ENCODE measurements around the gene LUZP4.

LUZP4 gene

DNA sequence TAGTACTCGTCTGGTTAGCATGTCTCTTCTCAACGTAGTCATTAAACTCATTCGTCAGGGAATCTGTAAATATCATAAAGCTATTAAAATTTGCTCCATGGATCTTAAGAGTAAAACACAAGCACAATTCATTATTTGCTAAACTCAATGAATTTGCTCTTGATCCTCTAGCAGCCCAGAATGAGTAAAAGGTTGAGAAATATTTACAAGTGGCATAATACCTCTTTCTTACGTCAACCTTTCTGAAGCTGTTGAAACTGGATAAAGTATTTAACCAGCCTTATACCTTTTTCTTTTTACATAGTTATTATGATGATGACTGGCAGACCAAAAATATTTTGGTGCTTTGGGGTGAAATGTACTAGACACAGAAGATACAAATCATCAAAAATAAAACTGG is 66.9 kb downstream of the LUZP4 start:
- Histone ChIP-seq H3K27ac (ENCODE audit: low read length) (no peak overlapping the region), H3K4me3 (ENCODE audit: low read length) (no peak overlapping the region), H3K9me2 (replicated peaks; ENCODE audit: insufficient read depth, low read length) (no peaks in the 10 kb centered on the region), H3K4me1 (ENCODE audit: low read length) (no peaks in the 10 kb centered on the region), H2AFZ (ENCODE audit: low read length) (no peak overlapping the region), H3K4me2 (ENCODE audit: low read depth, low read length) (no peak overlapping the region), H3K27me3 (replicated peaks; ENCODE audit: insufficient read depth, low read length) (no peaks in the 10 kb centered on the region), H3K79me2 (ENCODE audit: low read length) (no peaks in the 10 kb centered on the region), H3K9me3 (replicated peaks; ENCODE audit: insufficient read depth, low read length) (no peaks in the 10 kb centered on the region), H3F3A (ENCODE audit: insufficient read depth, low read length) (no peaks in the 10 kb centered on the region), H3K9ac (ENCODE audit: low read length) (no peak overlapping the region), H4K20me1 (ENCODE audit: insufficient read depth, low read length) (no peaks in the 10 kb centered on the region), H3K36me3 (replicated peaks; ENCODE audit: insufficient read depth, low read length) (no peaks in the 10 kb centered on the region)
- TF ChIP-seq, protein P1, sequence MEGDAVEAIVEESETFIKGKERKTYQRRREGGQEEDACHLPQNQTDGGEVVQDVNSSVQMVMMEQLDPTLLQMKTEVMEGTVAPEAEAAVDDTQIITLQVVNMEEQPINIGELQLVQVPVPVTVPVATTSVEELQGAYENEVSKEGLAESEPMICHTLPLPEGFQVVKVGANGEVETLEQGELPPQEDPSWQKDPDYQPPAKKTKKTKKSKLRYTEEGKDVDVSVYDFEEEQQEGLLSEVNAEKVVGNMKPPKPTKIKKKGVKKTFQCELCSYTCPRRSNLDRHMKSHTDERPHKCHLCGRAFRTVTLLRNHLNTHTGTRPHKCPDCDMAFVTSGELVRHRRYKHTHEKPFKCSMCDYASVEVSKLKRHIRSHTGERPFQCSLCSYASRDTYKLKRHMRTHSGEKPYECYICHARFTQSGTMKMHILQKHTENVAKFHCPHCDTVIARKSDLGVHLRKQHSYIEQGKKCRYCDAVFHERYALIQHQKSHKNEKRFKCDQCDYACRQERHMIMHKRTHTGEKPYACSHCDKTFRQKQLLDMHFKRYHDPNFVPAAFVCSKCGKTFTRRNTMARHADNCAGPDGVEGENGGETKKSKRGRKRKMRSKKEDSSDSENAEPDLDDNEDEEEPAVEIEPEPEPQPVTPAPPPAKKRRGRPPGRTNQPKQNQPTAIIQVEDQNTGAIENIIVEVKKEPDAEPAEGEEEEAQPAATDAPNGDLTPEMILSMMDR (IDR thresholded peaks at IDR 0.05; ENCODE audit: low read length) = no peak
- TF ChIP-seq EZH2phosphoT487 (IDR thresholded peaks at IDR 0.05; ENCODE audit: low read length) (no peak), EZH2 (optimal IDR thresholded peaks at IDR 0.05; ENCODE audit: low read depth, low read length) (no peak)
- DNase-seq = no peak

Measured in MM.1S (cell line).